Activated gamma-delta T cell treated with anti-CD3 and anti-CD28 coated beads, Interleukin-2, amount 50 U/mL, for 16 hours (primary cell): ENCODE results near the gene FAM3C.

Experiments
- DNase-seq: peaks from one replicate; pipeline ENCODE4 v3.0.0-alpha.2; 2020; ENCODE audit warnings: low read depth

Gene FAM3C

GRCh38 chr7:121379930-121380329 is 16.2 kb downstream of the FAM3C start:
- DNase-seq, result no peak

GRCh38 chr7:121376979-121377378 is 19.1 kb downstream of the FAM3C start:
- DNase-seq, result no peak

GRCh38 chr7:121373177-121373576 is 22.9 kb downstream of the FAM3C start:
- DNase-seq, result no peak

GRCh38 chr7:121372376-121373010 is 23.6 kb downstream of the FAM3C start:
- no peak for DNase-seq

GRCh38 chr7:121371883-121372282 is 24.2 kb downstream of the FAM3C start:
- DNase-seq, result no peak

GRCh38 chr7:121371367-121371766 is 24.7 kb downstream of the FAM3C start:
- no peak for DNase-seq

GRCh38 chr7:121369462-121369861 is 26.6 kb downstream of the FAM3C start:
- no peak for DNase-seq

GRCh38 chr7:121366852-121367431 is 29.2 kb downstream of the FAM3C start:
- no peak for DNase-seq

GRCh38 chr7:121360564-121360963 is 35.5 kb downstream of the FAM3C start:
- no peak for DNase-seq

GRCh38 chr7:121355574-121355973 is 40.5 kb downstream of the FAM3C start:
- DNase-seq, result no peak

GRCh38 chr7:121352323-121352722 is 43.8 kb downstream of the FAM3C start:
- no peak for DNase-seq

- DNase-seq, result no peak
These were observed 44.4 kb downstream of the FAM3C start for GRCh38 chr7:121351682-121352081.

GRCh38 chr7:121344497-121344896 is 51.6 kb downstream of the FAM3C start:
- DNase-seq, result no peak

- no peak for DNase-seq
These were observed 52.0 kb downstream of the FAM3C start for GRCh38 chr7:121344093-121344492.

GRCh38 chr7:121343302-121343701 is 52.8 kb downstream of the FAM3C start:
- no peak for DNase-seq

- DNase-seq, result no peak
These were observed 53.5 kb downstream of the FAM3C start for GRCh38 chr7:121342631-121343030.

GRCh38 chr7:121341933-121342332 is 54.2 kb downstream of the FAM3C start:
- no peak for DNase-seq

GRCh38 chr7:121339082-121339481 is 57.0 kb downstream of the FAM3C start:
- DNase-seq, result no peak

GRCh38 chr7:121337398-121337797 is 58.7 kb downstream of the FAM3C start:
- no peak for DNase-seq

GRCh38 chr7:121336579-121336978 is 59.5 kb downstream of the FAM3C start:
- no peak for DNase-seq

- no peak for DNase-seq
These were observed 61.0 kb downstream of the FAM3C start for GRCh38 chr7:121334875-121335648.

- DNase-seq, result no peak
These were observed 61.7 kb downstream of the FAM3C start for GRCh38 chr7:121334376-121334775.

GRCh38 chr7:121331574-121331973 is 64.5 kb downstream of the FAM3C start:
- no peak for DNase-seq
